Endothelial cell of umbilical vein (primary cell): ENCODE results near the gene DCC.

Source experiments
- JUN ChIP-seq: IDR thresholded peaks from 2 replicates; pipeline ENCODE4 v1.6.1; 2011; ENCODE audit warnings: borderline replicate concordance, low read depth; ENCODE audit not compliant: insufficient read length, insufficient read depth
- POLR2A ChIP-seq: IDR thresholded peaks from 2 replicates; pipeline ENCODE4 v1.6.1; 2012; ENCODE audit warnings: low read depth, mild to moderate bottlenecking, control low read depth, low read length
- TF ChIP-seq, protein P1 (sequence below), 2 donors: IDR thresholded peaks; 1 replicate in 1 of 2; 2 replicates in 1 of 2; pipeline ENCODE4 v1.5.1; 2011; ENCODE audit warnings: low read length in 2 of 2, mild to moderate bottlenecking in 2 of 2, moderate library complexity in 2 of 2, control low read depth in 1 of 2, inconsistent platforms in 1 of 2, low read depth in 1 of 2; ENCODE audit not compliant: insufficient read depth in 1 of 2; ENCODE audit errors: extremely low read depth in 1 of 2

DNA sequence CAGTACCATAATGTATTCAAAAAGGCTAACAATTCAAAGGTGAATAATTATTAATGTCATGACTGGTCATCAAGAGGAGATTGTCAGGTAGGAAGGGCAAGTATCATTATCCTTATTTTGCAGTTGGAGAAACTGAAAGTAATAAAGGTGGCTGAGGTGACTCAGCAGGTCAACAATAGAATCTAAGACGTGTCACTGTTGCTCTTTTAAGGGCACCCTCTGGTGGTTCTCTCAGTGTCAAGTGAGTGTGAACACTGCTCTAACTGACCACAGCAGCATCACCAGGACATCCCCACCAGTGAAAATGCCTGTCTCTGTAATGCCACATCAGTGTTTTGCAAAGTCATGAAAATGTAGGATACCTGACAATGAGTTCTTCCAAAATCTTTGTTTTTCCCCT lies 69.7 kb downstream of the DCC start:
- no peak for TF ChIP-seq JUN
- no peak for TF ChIP-seq POLR2A
- TF ChIP-seq, protein P1, sequence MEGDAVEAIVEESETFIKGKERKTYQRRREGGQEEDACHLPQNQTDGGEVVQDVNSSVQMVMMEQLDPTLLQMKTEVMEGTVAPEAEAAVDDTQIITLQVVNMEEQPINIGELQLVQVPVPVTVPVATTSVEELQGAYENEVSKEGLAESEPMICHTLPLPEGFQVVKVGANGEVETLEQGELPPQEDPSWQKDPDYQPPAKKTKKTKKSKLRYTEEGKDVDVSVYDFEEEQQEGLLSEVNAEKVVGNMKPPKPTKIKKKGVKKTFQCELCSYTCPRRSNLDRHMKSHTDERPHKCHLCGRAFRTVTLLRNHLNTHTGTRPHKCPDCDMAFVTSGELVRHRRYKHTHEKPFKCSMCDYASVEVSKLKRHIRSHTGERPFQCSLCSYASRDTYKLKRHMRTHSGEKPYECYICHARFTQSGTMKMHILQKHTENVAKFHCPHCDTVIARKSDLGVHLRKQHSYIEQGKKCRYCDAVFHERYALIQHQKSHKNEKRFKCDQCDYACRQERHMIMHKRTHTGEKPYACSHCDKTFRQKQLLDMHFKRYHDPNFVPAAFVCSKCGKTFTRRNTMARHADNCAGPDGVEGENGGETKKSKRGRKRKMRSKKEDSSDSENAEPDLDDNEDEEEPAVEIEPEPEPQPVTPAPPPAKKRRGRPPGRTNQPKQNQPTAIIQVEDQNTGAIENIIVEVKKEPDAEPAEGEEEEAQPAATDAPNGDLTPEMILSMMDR (IDR thresholded peaks at IDR 0.05; ENCODE audit: extremely low read depth in 1 of 2, insufficient read depth in 1 of 2, low read depth in 1 of 2, low read length in 2 of 2): no peak
